HEK293 (cell line): ENCODE measurements around the gene VIPR2.

Experiments used
- CTCF ChIA-PET: fragments of 350-600 bp; formaldehyde crosslinking; extraction: SDS; loops from one replicate; lab custom pipeline; 2021; ENCODE audit warnings: antibody characterized with exemption; lab: Yijun Ruan, JAX
- POLR2A ChIA-PET: fragments of 300-600 bp; formaldehyde crosslinking; extraction: SDS; loops from one replicate; lab custom pipeline; 2020; ENCODE audit warnings: antibody characterized with exemption, inconsistent platforms; lab: Yijun Ruan, JAX
- H3K27ac ChIP-seq: fragments of 200-500 bp; sonication (Bioruptor generic); 2 replicates; pipeline ENCODE4 v1.5.1; 2014; ENCODE audit warnings: low read depth, low read length, control low read depth, inconsistent platforms; ENCODE audit errors: extremely low read depth
- H3K36me3 ChIP-seq, 2 experiments: fragments of 200-500 bp in 1 of 2; sonication (Bioruptor generic) in 1 of 2; 1 replicate in 1 of 2; 2 replicates in 1 of 2; pipeline ENCODE4 v1.5.1; 2014 to 2017; ENCODE audit warnings: inconsistent platforms in 2 of 2, low read length in 2 of 2; ENCODE audit not compliant: control insufficient read depth in 2 of 2, insufficient read depth in 1 of 2
- H3K4me1 ChIP-seq: fragments of 200-500 bp; sonication (Bioruptor generic); 2 replicates; pipeline ENCODE4 v1.5.1; 2014; ENCODE audit warnings: mild to moderate bottlenecking, low read length, inconsistent platforms; ENCODE audit not compliant: control insufficient read depth, insufficient read depth
- H3K4me3 ChIP-seq: 2 replicates; pipeline ENCODE4 v1.5.1; 2011; ENCODE audit warnings: low read depth, mild to moderate bottlenecking, control low read depth, low read length, moderate library complexity
- H3K9me3 ChIP-seq: fragments of 200-500 bp; sonication (Bioruptor generic); 2 replicates; pipeline ENCODE4 v1.5.1; 2014; ENCODE audit warnings: low read depth, low read length, inconsistent platforms; ENCODE audit not compliant: control insufficient read depth, insufficient read depth
- GLIS1 ChIP-seq: fragments of 450-650 bp; formaldehyde crosslinking; IDR thresholded peaks from 2 replicates; pipeline ENCODE4 v1.5.1; 2016; ENCODE audit warnings: missing biosample characterization, missing genetic modification characterization
- IKZF3 ChIP-seq: fragments of 450-650 bp; IDR thresholded peaks from 2 replicates; pipeline ENCODE4 v1.5.0; 2018; ENCODE audit warnings: missing biosample characterization, mild to moderate bottlenecking, missing genetic modification characterization, moderate library complexity
- INSM2 ChIP-seq: fragments of 450-650 bp; formaldehyde crosslinking; IDR thresholded peaks from 2 replicates; pipeline ENCODE4 v1.5.1; 2016; ENCODE audit warnings: missing biosample characterization, missing genetic modification characterization
- KLF16 ChIP-seq: fragments of 450-650 bp; formaldehyde crosslinking; IDR thresholded peaks from 2 replicates; pipeline ENCODE4 v1.5.1; 2017; ENCODE audit warnings: missing biosample characterization, missing genetic modification characterization
- PATZ1 ChIP-seq: fragments of 450-650 bp; formaldehyde crosslinking; IDR thresholded peaks from 2 replicates; pipeline ENCODE4 v1.5.1; 2016; ENCODE audit warnings: missing biosample characterization, missing genetic modification characterization
- PBX3 ChIP-seq: sonication (generic); formaldehyde crosslinking; IDR thresholded peaks from 2 replicates; pipeline ENCODE4 v1.8.1; 2022; ENCODE audit warnings: mild to moderate bottlenecking, moderate library complexity, missing genetic modification reagents
- SCRT2 ChIP-seq: fragments of 450-650 bp; formaldehyde crosslinking; IDR thresholded peaks from 2 replicates; pipeline ENCODE4 v1.5.1; 2016; ENCODE audit warnings: missing biosample characterization, missing genetic modification characterization
- YY2 ChIP-seq: fragments of 450-650 bp; formaldehyde crosslinking; IDR thresholded peaks from 2 replicates; pipeline ENCODE4 v1.5.1; 2016; ENCODE audit warnings: missing biosample characterization, missing genetic modification characterization
- ZBTB1 ChIP-seq: fragments of 450-650 bp; formaldehyde crosslinking; IDR thresholded peaks from 2 replicates; pipeline ENCODE4 v1.5.1; 2016; ENCODE audit warnings: missing biosample characterization, missing genetic modification characterization
- ZBTB17 ChIP-seq: fragments of 450-650 bp; formaldehyde crosslinking; IDR thresholded peaks from 2 replicates; pipeline ENCODE4 v1.5.1; 2016; ENCODE audit warnings: missing biosample characterization, missing genetic modification characterization
- ZEB2 ChIP-seq: fragments of 450-650 bp; formaldehyde crosslinking; IDR thresholded peaks from 2 replicates; pipeline ENCODE4 v1.5.1; 2016; ENCODE audit warnings: missing biosample characterization, missing genetic modification characterization
- ZIC2 ChIP-seq: fragments of 450-650 bp; formaldehyde crosslinking; IDR thresholded peaks from 2 replicates; pipeline ENCODE4 v1.5.1; 2016; ENCODE audit warnings: missing biosample characterization, missing genetic modification characterization
- ZNF112 ChIP-seq: fragments of 450-650 bp; formaldehyde crosslinking; IDR thresholded peaks from 2 replicates; pipeline ENCODE4 v1.5.0; 2017; ENCODE audit warnings: missing biosample characterization, missing genetic modification characterization
- ZNF114 ChIP-seq: fragments of 450-650 bp; formaldehyde crosslinking; IDR thresholded peaks from 2 replicates; pipeline ENCODE4 v1.5.0; 2017; ENCODE audit warnings: missing biosample characterization, missing genetic modification characterization
- ZNF157 ChIP-seq: fragments of 450-650 bp; formaldehyde crosslinking; IDR thresholded peaks from 2 replicates; pipeline ENCODE4 v1.5.1; 2016; ENCODE audit warnings: missing biosample characterization, missing genetic modification characterization
- ZNF239 ChIP-seq: fragments of 450-650 bp; formaldehyde crosslinking; IDR thresholded peaks from 2 replicates; pipeline ENCODE4 v1.5.1; 2016; ENCODE audit warnings: missing biosample characterization, missing genetic modification characterization
- ZNF394 ChIP-seq: fragments of 450-650 bp; formaldehyde crosslinking; IDR thresholded peaks from 2 replicates; pipeline ENCODE4 v1.5.1; 2016; ENCODE audit warnings: missing biosample characterization, missing genetic modification characterization, mild to moderate bottlenecking, moderate library complexity, borderline replicate concordance
- ZNF423 ChIP-seq: fragments of 450-650 bp; formaldehyde crosslinking; IDR thresholded peaks from 2 replicates; pipeline ENCODE4 v1.5.1; 2016; ENCODE audit warnings: missing biosample characterization, missing genetic modification characterization
- ZNF645 ChIP-seq: fragments of 450-650 bp; formaldehyde crosslinking; IDR thresholded peaks from 2 replicates; pipeline ENCODE4; 2016; ENCODE audit warnings: missing biosample characterization, missing genetic modification characterization
- ZNF677 ChIP-seq: fragments of 450-650 bp; IDR thresholded peaks from 2 replicates; pipeline ENCODE4 v1.5.0; 2018; ENCODE audit warnings: missing biosample characterization, mild to moderate bottlenecking, missing genetic modification characterization, moderate library complexity
- ZNF777 ChIP-seq: fragments of 450-650 bp; formaldehyde crosslinking; IDR thresholded peaks from 2 replicates; pipeline ENCODE4 v1.5.1; 2017; ENCODE audit warnings: missing biosample characterization, missing genetic modification characterization, borderline replicate concordance

The VIPR2 gene

GRCh38 chr7:159136846-159137245 is 7.8 kb downstream of the VIPR2 start (continued):
- TF ChIP-seq ZIC2, result no peak
- TF ChIP-seq IKZF3 (tag by site-specific recombination), result no peak
- TF ChIP-seq ZNF239 (tag by site-specific recombination), result no peak
- TF ChIP-seq YY2 (tag by site-specific recombination), result no peak
- TF ChIP-seq, all 188 proteins: peak for 0

- no peaks in the 10 kb centered on the region for H3K9me3 ChIP-seq
- TF ChIP-seq ZNF777 (tag by site-specific recombination), result no peak
- no peak for TF ChIP-seq PATZ1 (tag by site-specific recombination)
- no peak for TF ChIP-seq PBX3 (CRISPR knock-in tag)
- TF ChIP-seq ZNF645 (tag by site-specific recombination), result no peak
- no peak for TF ChIP-seq ZNF394 (tag by site-specific recombination)
- TF ChIP-seq ZNF114 (tag by site-specific recombination), result no peak
- TF ChIP-seq ZEB2, result no peak
- TF ChIP-seq GLIS1 (tag by site-specific recombination), result no peak
- TF ChIP-seq ZBTB1 (tag by site-specific recombination), result no peak
- no peak for TF ChIP-seq ZNF677 (tag by site-specific recombination)
- TF ChIP-seq INSM2 (tag by site-specific recombination), result no peak
- TF ChIP-seq SCRT2 (tag by site-specific recombination), result no peak
- no peak for TF ChIP-seq ZBTB17 (tag by site-specific recombination)
- no peak for TF ChIP-seq ZNF423 (tag by site-specific recombination)
- TF ChIP-seq KLF16 (tag by site-specific recombination), result no peak
- no peak for TF ChIP-seq ZNF112 (tag by site-specific recombination)
- TF ChIP-seq ZNF157, result no peak
- no peak overlapping the region for H3K27ac ChIP-seq
- H3K36me3 ChIP-seq, result no peaks in the 10 kb centered on the region
- CTCF ChIA-PET, result no interaction called here
- H3K4me3 ChIP-seq, result no peak overlapping the region
- no peaks in the 10 kb centered on the region for H3K4me1 ChIP-seq
- POLR2A ChIA-PET, result no interaction called here
Observed at GRCh38 chr7:159136442-159136841, 8.2 kb downstream of the VIPR2 start.
